Peyer's patch (tissue), 4 donors: ENCODE measurements around the gene MBTD1.
"Not testable (repeated sequence)": the region's sequence is repeated elsewhere in the genome, so short reads cannot be mapped to it uniquely, and the experiment has no call there.

ENCODE experiments used
- CTCF ChIP-seq, 6 experiments: fragments of 450-650 bp in 4 of 6; fragments of 200-600 bp in 2 of 6; sonication (generic) in 1 of 6; IDR thresholded peaks; one replicate each; pipeline ENCODE4 v1.5.1; 2017 to 2019; ENCODE audit warnings: antibody characterized with exemption in 6 of 6, mild to moderate bottlenecking in 3 of 6, moderate library complexity in 1 of 6
- POLR2A ChIP-seq, 2 donors: fragments of 450-650 bp; IDR thresholded peaks; one replicate each; pipeline ENCODE4 v1.5.1; 2017; ENCODE audit warnings: antibody characterized with exemption in 2 of 2, mild to moderate bottlenecking in 2 of 2, moderate library complexity in 2 of 2

- TF ChIP-seq CTCF, POLR2A (IDR thresholded peaks at IDR 0.05): not testable (repeated sequence)
Measured at GRCh38 chr17:51225523-51225922, 34.3 kb downstream of the MBTD1 start.
